HepG2 (cell line): ENCODE data around the gene PXMP4. TPM values are rescaled to one million over a fixed set of nuclear protein-coding genes. Genes with fewer than 3 reads are reported as not detected.

ENCODE experiments used
- BCL6 ChIP-seq: IDR thresholded peaks from 2 replicates; pipeline ENCODE4 v1.6.1; 2016; ENCODE audit warnings: missing genetic modification reagents, missing compliant biosample characterization
- DRAP1 ChIP-seq: IDR thresholded peaks from 2 replicates; pipeline ENCODE4 v1.6.1; 2016; ENCODE audit warnings: missing genetic modification reagents, missing compliant biosample characterization
- ELF1 ChIP-seq: sonication (generic); formaldehyde crosslinking; IDR thresholded peaks from 2 replicates; pipeline ENCODE4 v1.4.0; 2020; ENCODE audit warnings: missing genetic modification reagents
- ERF ChIP-seq: IDR thresholded peaks from 2 replicates; pipeline ENCODE4 v1.6.1; 2018; ENCODE audit warnings: missing biosample characterization, missing genetic modification reagents
- FOXO4 ChIP-seq: sonication (generic); formaldehyde crosslinking; conservative IDR thresholded peaks from 2 replicates; pipeline ENCODE4 v1.8.1; 2023; ENCODE audit warnings: missing genetic modification reagents
- GATAD1 ChIP-seq: IDR thresholded peaks from 2 replicates; pipeline ENCODE4 v1.6.1; 2016; ENCODE audit warnings: missing genetic modification reagents, missing compliant biosample characterization
- HMGA1 ChIP-seq: sonication (generic); formaldehyde crosslinking; conservative IDR thresholded peaks from 2 replicates; pipeline ENCODE4 v1.4.0; 2020; ENCODE audit warnings: missing genetic modification reagents
- IRF1 ChIP-seq: sonication (generic); formaldehyde crosslinking; IDR thresholded peaks from 2 replicates; pipeline ENCODE4 v1.4.0; 2020; ENCODE audit warnings: low read depth, mild to moderate bottlenecking, missing genetic modification reagents
- ISL2 ChIP-seq: sonication (generic); formaldehyde crosslinking; IDR thresholded peaks from 2 replicates; pipeline ENCODE4 v1.5.0; 2020; ENCODE audit warnings: missing genetic modification reagents
- KDM5B ChIP-seq: sonication (generic); formaldehyde crosslinking; IDR thresholded peaks from 2 replicates; pipeline ENCODE4 v1.4.0; 2020; ENCODE audit warnings: missing genetic modification reagents, mild to moderate bottlenecking, borderline replicate concordance
- KLF16 ChIP-seq, 2 experiments: sonication (generic) in 1 of 2; formaldehyde crosslinking in 1 of 2; IDR thresholded peaks; 2 replicates each; pipeline versions ENCODE4 v1.6.1 to v1.8.0; 2016 to 2023; ENCODE audit warnings: missing genetic modification reagents in 2 of 2, missing compliant biosample characterization in 1 of 2
- MED8 ChIP-seq: sonication (generic); formaldehyde crosslinking; IDR thresholded peaks from 2 replicates; pipeline ENCODE4 v1.8.1; 2023; ENCODE audit warnings: mild to moderate bottlenecking, missing genetic modification reagents; ENCODE audit not compliant: insufficient replicate concordance
- NCOR1 ChIP-seq: fragments of 200-600 bp; sonication (generic); IDR thresholded peaks from 2 replicates; pipeline ENCODE4 v1.7.0; 2017; ENCODE audit warnings: antibody characterized with exemption, low read length, borderline replicate concordance
- NFKB2 ChIP-seq: sonication (generic); formaldehyde crosslinking; IDR thresholded peaks from 2 replicates; pipeline ENCODE4 v1.4.0; 2020; ENCODE audit warnings: missing genetic modification reagents, borderline replicate concordance
- POLR2AphosphoS5 ChIP-seq: IDR thresholded peaks from 2 replicates; pipeline ENCODE4 v1.6.1; 2012; ENCODE audit warnings: low read depth, low read length
- RAD51 ChIP-seq: fragments of 450-650 bp; IDR thresholded peaks from 2 replicates; pipeline ENCODE4 v1.6.1; 2016; ENCODE audit warnings: borderline replicate concordance
- SP5 ChIP-seq: IDR thresholded peaks from 2 replicates; pipeline ENCODE4 v1.6.1; 2016; ENCODE audit warnings: low read depth, borderline replicate concordance
- STAG1 ChIP-seq: sonication (generic); formaldehyde crosslinking; IDR thresholded peaks from 2 replicates; pipeline ENCODE4 v1.4.0; 2020; ENCODE audit warnings: missing genetic modification reagents
- TCF12 ChIP-seq, 2 experiments: fragments of 450-650 bp in 1 of 2; sonication (generic) in 1 of 2; formaldehyde crosslinking in 1 of 2; IDR thresholded peaks; 2 replicates each; pipeline versions ENCODE4 v1.6.1 to v1.8.0; 2017 to 2022; ENCODE audit warnings: antibody characterized with exemption in 1 of 2, mild to moderate bottlenecking in 1 of 2, missing genetic modification reagents in 1 of 2, moderate library complexity in 1 of 2
- ZFP41 ChIP-seq: sonication (generic); formaldehyde crosslinking; IDR thresholded peaks from 2 replicates; pipeline ENCODE4 v1.4.0; 2020; ENCODE audit warnings: mild to moderate bottlenecking, missing genetic modification reagents, borderline replicate concordance
- ZNF160 ChIP-seq: sonication (generic); formaldehyde crosslinking; IDR thresholded peaks from 2 replicates; pipeline ENCODE4 v1.8.0; 2022; ENCODE audit warnings: mild to moderate bottlenecking, inconsistent platforms, missing genetic modification reagents
- ZNF274 ChIP-seq: sonication (generic); formaldehyde crosslinking; IDR thresholded peaks from 2 replicates; pipeline ENCODE4 v1.5.1; 2020; ENCODE audit warnings: mild to moderate bottlenecking, missing genetic modification reagents
- ZNF282 ChIP-seq: fragments of 450-650 bp; IDR thresholded peaks from 2 replicates; pipeline ENCODE4 v1.6.1; 2018; ENCODE audit not compliant: partially characterized antibody
- ZNF343 ChIP-seq: sonication (generic); formaldehyde crosslinking; IDR thresholded peaks from 2 replicates; pipeline ENCODE4 v1.4.0; 2020; ENCODE audit warnings: mild to moderate bottlenecking, missing genetic modification reagents
- ZNF546 ChIP-seq: sonication (generic); formaldehyde crosslinking; conservative IDR thresholded peaks from 2 replicates; pipeline ENCODE4 v1.8.1; 2023; ENCODE audit warnings: mild to moderate bottlenecking, missing genetic modification reagents
- ZNF709 ChIP-seq: sonication (generic); formaldehyde crosslinking; IDR thresholded peaks from 2 replicates; pipeline ENCODE4 v1.5.0; 2020; ENCODE audit warnings: mild to moderate bottlenecking, missing genetic modification reagents
- ZNF761 ChIP-seq: sonication (generic); formaldehyde crosslinking; conservative IDR thresholded peaks from 2 replicates; pipeline ENCODE4 v1.4.0; 2020; ENCODE audit warnings: mild to moderate bottlenecking, missing genetic modification reagents
- ZSCAN29 ChIP-seq: sonication (generic); formaldehyde crosslinking; conservative IDR thresholded peaks from 2 replicates; pipeline ENCODE4 v1.4.0; 2020; ENCODE audit warnings: mild to moderate bottlenecking, missing genetic modification reagents
- ZSCAN30 ChIP-seq: sonication (generic); formaldehyde crosslinking; IDR thresholded peaks from 2 replicates; pipeline ENCODE4 v1.5.0; 2020; ENCODE audit warnings: mild to moderate bottlenecking, missing genetic modification reagents
- polyA plus RNA-seq, 8 experiments: library from polyadenylated mRNA; depleted of rRNA in 3 of 8; stranded (reverse) in 7 of 8; unstranded in 1 of 8; fragments of >200 nt; fragmentation: Illumina TruSeq in 4 of 8; extraction: Trizol in 4 of 8; gene quantifications; 2 replicates each; pipeline versions ENCODE4 v1.2.1 to v1.2.3, GENCODE V29; 2011 to 2016; ENCODE audit warnings: low read depth in 4 of 8, missing spikeins in 1 of 8, mixed read lengths in 1 of 8; ENCODE audit not compliant: insufficient read depth in 1 of 8
- total RNA-seq, 5 experiments: library from RNA; depleted of rRNA; stranded (reverse); fragments of >200 nt; fragmentation: Illumina TruSeq; extraction: Trizol; gene quantifications; 2 replicates each; pipeline ENCODE4 v1.2.3, GENCODE V29; 2016; ENCODE audit warnings: low read depth in 1 of 5

PXMP4 gene
- total and polyA plus RNA-seq, 2 of the 13 experiments (the other 11 are each of a cell fraction or from before 2014, with no cell fraction given), result not detected

GRCh38 chr20:33686100-33686983, 33.8 kb downstream of the PXMP4 start, which contains the start of gene E2F1 (continued):
- TF ChIP-seq ZFP41 (CRISPR knock-in tag) (peak; percentile 61), TCF12 (IDR thresholded peaks at IDR 0.05) (no peak), TCF12 (CRISPR knock-in tag; IDR thresholded peaks at IDR 0.05) (peak; percentile 23; the same call in 1 of the 2 replicates), ELF1 (CRISPR knock-in tag) (peak; percentile 58), KDM5B (CRISPR knock-in tag) (peak; percentile 77; the same call in 1 of the 2 replicates), BCL6 (CRISPR knock-in tag) (peak; percentile 41; the same call in 1 of the 2 replicates), ZSCAN29 (CRISPR knock-in tag) (no peak), ZNF343 (CRISPR knock-in tag) (peak; percentile 34; the same call in 1 of the 2 replicates), NCOR1 (no peak), ZNF160 (CRISPR knock-in tag) (peak; percentile 61; the same call in 1 of the 2 replicates), ZNF709 (CRISPR knock-in tag) (no peak; the same call in none of the 2 replicates), KLF16 (CRISPR knock-in tag; IDR thresholded peaks at IDR 0.05) (peak in 1 of 2 experiments; percentile 69; a peak in 2 of 4 replicates), ZSCAN30 (CRISPR knock-in tag) (peak; percentile 75; the same call in 1 of the 2 replicates), MED8 (CRISPR knock-in tag) (peak; percentile 39), POLR2AphosphoS5 (peak; percentile 35; the same call in 1 of the 2 replicates), FOXO4 (no peak), HMGA1 (CRISPR knock-in tag) (no peak), ZNF274 (CRISPR knock-in tag) (peak; percentile 49; the same call in 1 of the 2 replicates), ZNF282 (no peak), STAG1 (peak; percentile 10; the same call in 1 of the 2 replicates), IRF1 (CRISPR knock-in tag) (0 out of 2 replicates have a peak, but pooled peaks have one; percentile 23), NFKB2 (CRISPR knock-in tag) (peak; percentile 86), SP5 (CRISPR knock-in tag) (0 out of 2 replicates have a peak, but pooled peaks have one; percentile 67), ISL2 (CRISPR knock-in tag) (peak; percentile 60), ZNF761 (CRISPR knock-in tag) (peak; percentile 76; the same call in 1 of the 2 replicates), DRAP1 (CRISPR knock-in tag) (peak; percentile 89), ERF (CRISPR knock-in tag) (peak; percentile 74), RAD51 (no peak), GATAD1 (peak; percentile 79), ZNF546 (CRISPR knock-in tag) (peak; percentile 98)
